ENCODE measurements around the gene RUNX2. TPM values are rescaled to one million over a fixed set of nuclear protein-coding genes. Genes with fewer than 3 reads are reported as not detected.

RUNX2 gene
- polyA plus RNA-seq, 1 donor from 2014 or later: not detected

DNA sequence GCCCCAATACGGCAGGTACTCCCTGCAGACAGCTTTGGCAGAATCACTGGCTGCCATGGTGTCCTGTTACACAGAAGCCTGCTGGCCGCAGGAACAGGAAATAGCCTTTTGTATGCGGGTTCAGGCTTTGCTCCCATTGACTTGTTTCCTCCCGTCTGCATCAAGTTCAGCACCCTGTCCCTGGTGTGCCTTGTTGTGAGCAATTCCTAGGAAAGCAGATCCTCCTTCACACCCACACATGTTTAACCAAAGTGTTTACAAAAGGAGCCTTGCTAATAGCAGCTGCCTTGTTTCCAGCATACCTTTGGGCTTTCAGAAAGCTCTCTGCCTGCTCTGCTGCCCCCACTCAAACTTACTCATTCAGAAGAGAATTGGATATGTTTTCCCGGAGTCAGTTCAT, 176.8 kb downstream of the RUNX2 start:
- no peaks in the 10 kb centered on the region for H4K20me1 ChIP-seq (ENCODE audit: insufficient read depth)
- H2AFZ ChIP-seq (ENCODE audit: low read depth, low read length): no peak overlapping the region
- no peaks in the 10 kb centered on the region for H3K9me3 ChIP-seq (ENCODE audit: low read length)
- H3K27me3 ChIP-seq (ENCODE audit: insufficient read depth, low read depth, low read length): no peaks in the 10 kb centered on the region
- H3K27ac ChIP-seq (ENCODE audit: low read length): no peak overlapping the region
- H3K79me2 ChIP-seq (replicated peaks; ENCODE audit: insufficient read depth, low read length): no peaks in the 10 kb centered on the region
- no peaks in the 10 kb centered on the region for H3K36me3 ChIP-seq (ENCODE audit: insufficient read depth, low read length)
- H3K9me2 ChIP-seq (ENCODE audit: insufficient read depth, low read length): no peaks in the 10 kb centered on the region
- H3K4me3 ChIP-seq (ENCODE audit: low read length): no peak overlapping the region
- H3F3A ChIP-seq (ENCODE audit: insufficient read depth, low read length, poor library complexity, severe bottlenecking): no peaks in the 10 kb centered on the region
- H3K9ac ChIP-seq (ENCODE audit: low read length): no peak overlapping the region
- TF ChIP-seq EZH2 (IDR thresholded peaks at IDR 0.05; ENCODE audit: borderline replicate concordance, insufficient read depth, low read length, poor library complexity, severe bottlenecking): no peak
- no peak overlapping the region for H3K4me2 ChIP-seq (ENCODE audit: low read length)

DNA sequence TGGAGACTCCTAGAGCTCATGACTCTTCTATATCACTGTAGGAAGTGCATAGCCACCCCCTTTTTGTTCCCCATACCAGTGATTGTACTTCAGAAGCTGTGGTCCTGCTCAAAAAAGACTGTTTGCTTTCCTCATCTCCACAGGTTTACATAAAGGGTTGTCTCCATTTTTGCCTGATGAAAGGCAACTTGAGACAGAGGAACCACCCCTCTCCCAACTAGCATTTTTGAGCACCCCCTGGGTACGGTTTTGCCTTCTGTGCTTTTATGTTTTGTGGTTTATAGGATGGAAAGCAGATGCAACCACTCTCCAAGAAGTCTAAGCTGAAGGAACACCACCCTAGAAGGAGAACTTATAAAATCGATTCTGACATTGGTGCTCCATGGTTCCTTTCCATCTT, 177.3 kb downstream of the RUNX2 start:
- no peaks in the 10 kb centered on the region for H3K79me2 ChIP-seq (replicated peaks; ENCODE audit: insufficient read depth, low read length)
- H3K27ac ChIP-seq (ENCODE audit: low read length): no peak overlapping the region
- H4K20me1 ChIP-seq (ENCODE audit: insufficient read depth): no peaks in the 10 kb centered on the region
- no peaks in the 10 kb centered on the region for H3K9me3 ChIP-seq (ENCODE audit: low read length)
- H3K9me2 ChIP-seq (ENCODE audit: insufficient read depth, low read length): no peaks in the 10 kb centered on the region
- H2AFZ ChIP-seq (ENCODE audit: low read depth, low read length): no peak overlapping the region
- H3K27me3 ChIP-seq (ENCODE audit: insufficient read depth, low read depth, low read length): no peaks in the 10 kb centered on the region
- H3K9ac ChIP-seq (ENCODE audit: low read length): no peak overlapping the region
- no peaks in the 10 kb centered on the region for H3K36me3 ChIP-seq (ENCODE audit: insufficient read depth, low read length)
- TF ChIP-seq TAF1 (IDR thresholded peaks at IDR 0.05; ENCODE audit: low read depth) (no peak), SMC3 (conservative IDR thresholded peaks at IDR 0.05; ENCODE audit: poor library complexity) (no peak), RAD21 (conservative IDR thresholded peaks at IDR 0.05) (no peak), MXI1 (conservative IDR thresholded peaks at IDR 0.05; ENCODE audit: poor library complexity, severe bottlenecking) (no peak), EP300 (conservative IDR thresholded peaks at IDR 0.05; ENCODE audit: poor library complexity, severe bottlenecking) (no peak), POLR2AphosphoS5 (IDR thresholded peaks at IDR 0.05) (no peak), EZH2 (IDR thresholded peaks at IDR 0.05; ENCODE audit: borderline replicate concordance, insufficient read depth, low read length, poor library complexity, severe bottlenecking) (no peak)
- TF ChIP-seq, protein P1, sequence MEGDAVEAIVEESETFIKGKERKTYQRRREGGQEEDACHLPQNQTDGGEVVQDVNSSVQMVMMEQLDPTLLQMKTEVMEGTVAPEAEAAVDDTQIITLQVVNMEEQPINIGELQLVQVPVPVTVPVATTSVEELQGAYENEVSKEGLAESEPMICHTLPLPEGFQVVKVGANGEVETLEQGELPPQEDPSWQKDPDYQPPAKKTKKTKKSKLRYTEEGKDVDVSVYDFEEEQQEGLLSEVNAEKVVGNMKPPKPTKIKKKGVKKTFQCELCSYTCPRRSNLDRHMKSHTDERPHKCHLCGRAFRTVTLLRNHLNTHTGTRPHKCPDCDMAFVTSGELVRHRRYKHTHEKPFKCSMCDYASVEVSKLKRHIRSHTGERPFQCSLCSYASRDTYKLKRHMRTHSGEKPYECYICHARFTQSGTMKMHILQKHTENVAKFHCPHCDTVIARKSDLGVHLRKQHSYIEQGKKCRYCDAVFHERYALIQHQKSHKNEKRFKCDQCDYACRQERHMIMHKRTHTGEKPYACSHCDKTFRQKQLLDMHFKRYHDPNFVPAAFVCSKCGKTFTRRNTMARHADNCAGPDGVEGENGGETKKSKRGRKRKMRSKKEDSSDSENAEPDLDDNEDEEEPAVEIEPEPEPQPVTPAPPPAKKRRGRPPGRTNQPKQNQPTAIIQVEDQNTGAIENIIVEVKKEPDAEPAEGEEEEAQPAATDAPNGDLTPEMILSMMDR (IDR thresholded peaks at IDR 0.05; ENCODE audit: poor library complexity, severe bottlenecking): no peak
- TF ChIP-seq, protein P2, sequence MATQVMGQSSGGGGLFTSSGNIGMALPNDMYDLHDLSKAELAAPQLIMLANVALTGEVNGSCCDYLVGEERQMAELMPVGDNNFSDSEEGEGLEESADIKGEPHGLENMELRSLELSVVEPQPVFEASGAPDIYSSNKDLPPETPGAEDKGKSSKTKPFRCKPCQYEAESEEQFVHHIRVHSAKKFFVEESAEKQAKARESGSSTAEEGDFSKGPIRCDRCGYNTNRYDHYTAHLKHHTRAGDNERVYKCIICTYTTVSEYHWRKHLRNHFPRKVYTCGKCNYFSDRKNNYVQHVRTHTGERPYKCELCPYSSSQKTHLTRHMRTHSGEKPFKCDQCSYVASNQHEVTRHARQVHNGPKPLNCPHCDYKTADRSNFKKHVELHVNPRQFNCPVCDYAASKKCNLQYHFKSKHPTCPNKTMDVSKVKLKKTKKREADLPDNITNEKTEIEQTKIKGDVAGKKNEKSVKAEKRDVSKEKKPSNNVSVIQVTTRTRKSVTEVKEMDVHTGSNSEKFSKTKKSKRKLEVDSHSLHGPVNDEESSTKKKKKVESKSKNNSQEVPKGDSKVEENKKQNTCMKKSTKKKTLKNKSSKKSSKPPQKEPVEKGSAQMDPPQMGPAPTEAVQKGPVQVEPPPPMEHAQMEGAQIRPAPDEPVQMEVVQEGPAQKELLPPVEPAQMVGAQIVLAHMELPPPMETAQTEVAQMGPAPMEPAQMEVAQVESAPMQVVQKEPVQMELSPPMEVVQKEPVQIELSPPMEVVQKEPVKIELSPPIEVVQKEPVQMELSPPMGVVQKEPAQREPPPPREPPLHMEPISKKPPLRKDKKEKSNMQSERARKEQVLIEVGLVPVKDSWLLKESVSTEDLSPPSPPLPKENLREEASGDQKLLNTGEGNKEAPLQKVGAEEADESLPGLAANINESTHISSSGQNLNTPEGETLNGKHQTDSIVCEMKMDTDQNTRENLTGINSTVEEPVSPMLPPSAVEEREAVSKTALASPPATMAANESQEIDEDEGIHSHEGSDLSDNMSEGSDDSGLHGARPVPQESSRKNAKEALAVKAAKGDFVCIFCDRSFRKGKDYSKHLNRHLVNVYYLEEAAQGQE (IDR thresholded peaks at IDR 0.05; ENCODE audit: borderline replicate concordance): no peak
- no peak overlapping the region for H3K4me2 ChIP-seq (ENCODE audit: low read length)
- H3K4me3 ChIP-seq (ENCODE audit: low read length): no peak overlapping the region
- H3F3A ChIP-seq (ENCODE audit: insufficient read depth, low read length, poor library complexity, severe bottlenecking): no peaks in the 10 kb centered on the region

DNA sequence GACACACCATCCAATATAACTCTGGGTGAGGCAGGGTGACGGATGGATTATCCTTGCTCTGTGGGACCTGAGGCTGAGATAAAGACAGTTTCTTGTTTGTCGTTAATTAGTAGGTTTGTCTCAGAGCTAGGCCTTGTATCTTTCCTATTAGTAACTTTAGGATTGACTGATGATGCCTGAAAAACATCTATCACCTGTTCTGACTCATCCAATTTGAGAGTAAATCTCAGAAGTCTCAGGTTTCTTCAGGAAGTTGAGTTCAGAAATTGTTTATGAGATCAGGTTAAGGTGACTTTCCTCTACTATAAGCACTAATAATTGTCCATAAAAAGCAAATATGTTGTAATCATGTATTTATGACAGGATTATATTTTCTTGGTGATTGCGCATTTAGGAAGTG, 179.1 kb downstream of the RUNX2 start:
- no peaks in the 10 kb centered on the region for H3K36me3 ChIP-seq (ENCODE audit: insufficient read depth, low read length)
- no peaks in the 10 kb centered on the region for H3K27me3 ChIP-seq (ENCODE audit: insufficient read depth, low read depth, low read length)
- H3K4me2 ChIP-seq (ENCODE audit: low read length): no peak overlapping the region
- H2AFZ ChIP-seq (ENCODE audit: low read depth, low read length): no peak overlapping the region
- H3K27ac ChIP-seq (ENCODE audit: low read length): no peak overlapping the region
- H3K4me3 ChIP-seq (ENCODE audit: low read length): no peak overlapping the region
- TF ChIP-seq RAD21 (conservative IDR thresholded peaks at IDR 0.05) (no peak), SMC3 (conservative IDR thresholded peaks at IDR 0.05; ENCODE audit: poor library complexity) (no peak), MXI1 (conservative IDR thresholded peaks at IDR 0.05; ENCODE audit: poor library complexity, severe bottlenecking) (no peak), EP300 (conservative IDR thresholded peaks at IDR 0.05; ENCODE audit: poor library complexity, severe bottlenecking) (no peak), EZH2 (IDR thresholded peaks at IDR 0.05; ENCODE audit: borderline replicate concordance, insufficient read depth, low read length, poor library complexity, severe bottlenecking) (no peak), TAF1 (IDR thresholded peaks at IDR 0.05; ENCODE audit: low read depth) (no peak), POLR2AphosphoS5 (IDR thresholded peaks at IDR 0.05) (no peak)
- TF ChIP-seq, protein P1 (IDR thresholded peaks at IDR 0.05; ENCODE audit: poor library complexity, severe bottlenecking): no peak
- TF ChIP-seq, protein P2 (IDR thresholded peaks at IDR 0.05; ENCODE audit: borderline replicate concordance): no peak
- H3K9me3 ChIP-seq (ENCODE audit: low read length): no peaks in the 10 kb centered on the region
- no peaks in the 10 kb centered on the region for H4K20me1 ChIP-seq (ENCODE audit: insufficient read depth)
- no peaks in the 10 kb centered on the region for H3F3A ChIP-seq (ENCODE audit: insufficient read depth, low read length, poor library complexity, severe bottlenecking)
- no peaks in the 10 kb centered on the region for H3K9me2 ChIP-seq (ENCODE audit: insufficient read depth, low read length)
- no peak overlapping the region for H3K9ac ChIP-seq (ENCODE audit: low read length)
- no peaks in the 10 kb centered on the region for H3K79me2 ChIP-seq (replicated peaks; ENCODE audit: insufficient read depth, low read length)
